HG02610 (cell line): ENCODE results near the gene ALKBH6.
A peak's percentile ranks its signal among the peaks of the same experiment; 100 is the strongest.

Source experiments
- ATAC-seq: cut with Tn5 transposase; IDR thresholded peaks from one replicate; pipeline ENCODE4 v1.9.1; 2021; ENCODE audit warnings: mild to moderate bottlenecking, moderate library complexity; ENCODE audit not compliant: unreplicated experiment

The ALKBH6 gene

GRCh38 chr19:36030264-36031148 lies 16.5 kb upstream of the ALKBH6 start:
- no peak for ATAC-seq

GRCh38 chr19:36028313-36029041 lies 14.5 kb upstream of the ALKBH6 start:
- no peak for ATAC-seq

- no peak for ATAC-seq
Observed at GRCh38 chr19:36027696-36028095, 13.7 kb upstream of the ALKBH6 start.

- no peak for ATAC-seq
Observed at GRCh38 chr19:36026091-36026876, 12.3 kb upstream of the ALKBH6 start.

GRCh38 chr19:36025541-36025940 lies 11.5 kb upstream of the ALKBH6 start:
- no peak for ATAC-seq

GRCh38 chr19:36023432-36023831 lies 9.4 kb upstream of the ALKBH6 start:
- no peak for ATAC-seq

GRCh38 chr19:36019061-36019670 lies 5.2 kb upstream of the ALKBH6 start:
- no peak for ATAC-seq

- ATAC-seq: no peak
Observed at GRCh38 chr19:36013280-36014011, 567 bp downstream of the ALKBH6 start.

- ATAC-seq: no peak
Observed at GRCh38 chr19:36010402-36010801, 3.6 kb downstream of the ALKBH6 start.

- no peak for ATAC-seq
Observed at GRCh38 chr19:36009633-36010379, 4.2 kb downstream of the ALKBH6 start.

GRCh38 chr19:36009220-36009619 lies 4.8 kb downstream of the ALKBH6 start:
- no peak for ATAC-seq

- no peak for ATAC-seq
Observed at GRCh38 chr19:36008336-36008978, 5.6 kb downstream of the ALKBH6 start, which contains the start of gene SYNE4. Gene SYNE4 (minus strand): TSS chr19:36008813. CDS start chr19:36008681, 132 bp downstream.

- no peak for ATAC-seq
Observed at GRCh38 chr19:36006955-36007354, 7.1 kb downstream of the ALKBH6 start.

GRCh38 chr19:36003284-36003683 lies 10.7 kb downstream of the ALKBH6 start:
- no peak for ATAC-seq

- no peak for ATAC-seq
Observed at GRCh38 chr19:36001605-36002004, 12.4 kb downstream of the ALKBH6 start.

- ATAC-seq: no peak
Observed at GRCh38 chr19:35996777-35997176, 17.2 kb downstream of the ALKBH6 start.

- peak; percentile 81 for ATAC-seq
Observed at GRCh38 chr19:35995048-35995993, 18.7 kb downstream of the ALKBH6 start, which contains the start of gene SDHAF1. Gene SDHAF1 (plus strand): TSS chr19:35995188. CDS start chr19:35995275, 87 bp downstream.
